Amygdala (tissue), 56 donors: ENCODE measurements around the gene DOCK2.
"Not testable (repeated sequence)": the region's sequence is repeated elsewhere in the genome, so short reads cannot be mapped to it uniquely, and the experiment has no call there.

ENCODE experiments used
- DNase-seq, 56 donors: peaks; one replicate each; lab custom pipeline; 2025; lab: John Stamatoyannopoulos, UW

DOCK2 gene

DNA sequence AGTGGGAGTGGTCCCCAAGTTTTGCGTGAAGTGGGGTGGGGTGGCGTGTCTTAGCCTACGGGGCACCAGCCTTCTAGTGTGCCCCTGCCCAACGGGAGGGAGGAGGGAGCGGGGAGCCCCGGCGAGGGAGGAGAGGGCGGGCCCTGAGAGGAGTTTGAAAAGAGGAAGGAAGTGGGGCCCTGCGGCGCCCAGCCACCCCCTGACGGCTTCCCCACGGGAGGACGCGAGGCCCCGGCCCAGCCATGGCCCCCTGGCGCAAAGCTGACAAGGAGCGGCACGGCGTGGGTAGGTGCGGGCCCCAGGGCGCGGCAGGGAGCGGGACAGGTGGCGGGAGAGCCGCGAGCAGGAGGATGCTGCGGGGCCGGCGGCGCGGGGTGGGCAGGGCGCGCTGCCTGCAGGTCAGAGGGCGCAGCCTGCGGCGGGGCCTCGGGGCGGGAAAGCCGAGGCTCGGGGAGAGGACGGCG, at the start of gene DOCK2:
TSS of gene DOCK2 (plus strand) at position 191 of the 464 bp plus-strand sequence. CDS start at position 243, 52 bp downstream.
- DNase-seq: peak in 8 of 56 donors; percentile 7 to 27 (median 16)

DNA sequence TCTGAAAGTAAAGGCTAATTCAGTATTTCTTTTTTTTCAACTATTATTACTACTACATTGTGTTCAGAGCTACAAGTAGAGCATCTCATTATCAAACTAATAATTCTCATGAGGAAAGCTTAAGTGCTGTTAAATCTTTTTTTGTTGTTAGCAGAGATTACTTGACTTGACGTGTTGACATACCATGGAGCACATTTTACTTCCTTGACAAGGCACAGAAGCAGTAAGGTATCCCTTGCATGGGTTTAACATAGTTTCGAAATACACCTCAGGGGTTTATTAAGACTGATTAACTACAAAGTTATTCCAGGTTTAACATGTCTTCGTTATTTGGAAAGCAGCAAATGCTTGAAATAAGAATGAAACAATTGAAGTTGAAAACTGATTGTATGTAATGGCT, 46.5 kb upstream of the DOCK2 start:
- no peak for DNase-seq

DNA sequence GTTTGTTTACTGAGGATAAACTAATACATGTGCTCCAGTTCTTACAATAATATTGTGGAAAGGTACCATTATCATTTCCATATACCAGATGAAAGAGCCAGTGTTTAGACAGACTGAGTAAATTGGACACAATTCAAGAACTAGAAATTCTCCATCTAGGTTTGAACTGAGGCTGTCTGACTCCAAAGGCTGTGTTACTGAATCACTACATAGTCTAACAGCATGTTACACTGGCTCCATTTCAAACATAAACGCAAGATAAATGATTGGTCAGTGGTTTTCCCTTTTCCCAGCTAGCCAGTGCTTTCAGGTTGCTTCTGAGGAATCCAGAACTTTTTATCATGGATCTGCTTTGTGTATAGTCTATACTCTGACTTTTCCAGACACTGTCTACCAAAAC, 45.4 kb upstream of the DOCK2 start:
- DNase-seq: no peak

DNA sequence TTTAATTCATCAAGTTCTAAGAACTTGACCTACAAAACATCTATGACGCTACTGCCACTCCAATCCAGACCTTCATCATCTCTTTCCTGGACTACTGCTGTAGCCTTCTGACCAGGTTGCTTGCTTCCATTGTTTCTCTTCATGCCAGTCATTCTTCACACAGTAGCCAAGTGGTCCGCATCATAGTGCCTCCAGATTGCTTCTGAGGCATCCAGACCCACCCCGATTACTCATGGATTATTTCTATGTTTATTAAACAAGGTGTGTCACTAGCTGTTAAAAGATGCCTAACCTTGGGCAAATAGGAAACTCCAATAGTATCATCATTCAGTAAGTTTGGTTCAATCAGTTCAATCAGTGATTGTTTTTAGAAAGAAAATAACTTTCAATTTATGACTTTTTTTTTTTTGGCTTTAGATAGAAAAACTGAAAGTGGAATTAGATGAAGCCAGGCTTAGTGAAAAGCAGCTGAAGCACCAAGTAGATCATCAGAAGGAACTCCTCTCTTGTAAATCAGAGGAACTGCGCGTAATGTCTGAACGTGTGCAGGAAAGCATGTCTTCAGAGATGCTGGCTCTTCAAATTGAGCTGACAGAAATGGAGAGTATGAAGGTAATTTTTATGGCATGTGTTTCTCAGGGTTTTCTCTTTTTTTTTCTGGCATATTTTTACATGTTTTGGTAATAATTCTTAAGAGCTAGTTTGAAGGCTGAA, 44.0 kb upstream of the DOCK2 start:
- no peak for DNase-seq

DNA sequence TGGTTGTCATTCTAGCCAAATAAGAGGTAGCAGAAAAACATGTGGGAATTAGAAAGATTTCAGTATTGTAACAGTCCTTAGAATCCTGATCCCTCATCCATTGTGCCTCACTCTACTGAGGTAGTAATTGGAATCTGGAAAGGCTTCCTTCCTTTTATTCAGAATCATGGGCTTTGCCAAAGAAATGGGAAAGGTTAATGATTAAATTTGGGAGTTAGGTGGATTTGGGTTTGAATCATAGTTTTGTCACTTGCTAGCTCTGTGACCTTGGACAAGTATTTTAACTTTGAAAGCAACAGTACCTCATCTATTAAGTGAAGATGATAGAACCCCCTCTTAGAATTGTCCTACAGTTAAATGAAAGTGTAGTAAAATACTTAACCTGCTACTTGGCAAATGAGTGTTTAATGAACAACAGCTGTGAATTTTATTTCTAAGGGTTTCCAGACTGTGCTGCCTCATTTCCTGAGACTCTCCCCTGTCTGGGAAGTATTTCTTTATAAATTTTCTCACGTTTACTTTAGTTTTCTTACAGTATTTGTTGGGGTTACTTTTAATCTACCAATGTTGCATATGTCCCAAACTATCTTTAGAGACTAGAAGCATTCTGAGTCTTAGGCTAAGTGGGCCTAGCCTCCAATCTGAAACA, 41.8 kb upstream of the DOCK2 start:
- DNase-seq: no peak

DNA sequence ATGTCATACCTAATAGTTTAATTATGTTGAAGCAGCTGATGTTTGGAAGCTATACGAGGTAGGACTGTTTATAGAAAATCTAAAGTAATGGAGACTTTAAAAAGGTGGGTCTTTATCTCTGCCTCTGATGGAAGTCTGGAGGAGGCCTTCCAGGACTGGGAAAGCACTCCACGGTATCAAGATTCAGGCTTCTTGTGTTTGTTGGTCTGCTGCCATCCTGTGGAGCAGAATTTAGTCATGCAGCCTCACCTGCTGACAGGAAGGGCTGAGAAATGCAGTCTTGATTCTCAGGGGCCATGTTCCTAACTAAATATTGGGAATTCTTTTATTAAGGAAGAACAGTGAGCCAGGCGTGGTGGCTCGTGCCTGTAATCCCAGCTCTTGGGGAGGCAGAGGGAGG, 37.6 kb upstream of the DOCK2 start:
- no peak for DNase-seq

DNA sequence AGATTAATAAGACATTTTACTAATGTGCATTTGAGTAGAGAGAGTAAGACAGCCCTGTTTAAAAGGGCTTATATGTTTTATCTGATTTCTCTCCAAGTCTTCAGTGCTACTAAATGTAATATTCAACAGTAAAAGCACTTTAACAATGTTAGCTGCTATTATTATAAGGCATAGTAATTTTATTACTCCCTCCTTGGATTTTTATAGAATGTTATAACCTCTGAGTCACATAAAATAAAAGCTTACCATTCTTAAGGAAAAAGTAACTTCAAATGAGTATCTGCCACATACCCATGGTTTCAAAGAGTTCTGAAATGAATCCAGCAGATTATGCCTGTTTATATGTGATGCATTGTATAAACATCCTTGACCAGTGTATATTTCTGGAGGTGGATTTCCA, 34.5 kb upstream of the DOCK2 start:
- no peak for DNase-seq

DNA sequence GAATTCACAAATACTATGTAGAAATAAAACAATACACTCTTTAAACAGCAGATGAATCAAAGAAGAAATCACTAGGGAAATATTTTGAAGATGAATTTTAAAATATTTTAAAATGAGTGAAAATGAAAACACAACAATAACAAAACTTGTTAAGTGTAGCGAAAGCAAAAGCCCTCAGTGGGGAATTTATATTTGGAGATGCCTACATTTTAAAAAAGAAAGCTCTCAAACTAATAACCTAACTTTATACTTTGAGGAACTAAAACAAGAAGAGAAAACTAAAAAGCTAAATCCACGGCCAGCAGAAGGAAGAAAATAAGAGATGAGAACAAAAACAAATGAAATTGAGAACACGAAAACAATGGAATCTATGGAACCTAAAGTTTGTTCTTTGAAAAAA, 30.8 kb upstream of the DOCK2 start:
- DNase-seq: no peak

DNA sequence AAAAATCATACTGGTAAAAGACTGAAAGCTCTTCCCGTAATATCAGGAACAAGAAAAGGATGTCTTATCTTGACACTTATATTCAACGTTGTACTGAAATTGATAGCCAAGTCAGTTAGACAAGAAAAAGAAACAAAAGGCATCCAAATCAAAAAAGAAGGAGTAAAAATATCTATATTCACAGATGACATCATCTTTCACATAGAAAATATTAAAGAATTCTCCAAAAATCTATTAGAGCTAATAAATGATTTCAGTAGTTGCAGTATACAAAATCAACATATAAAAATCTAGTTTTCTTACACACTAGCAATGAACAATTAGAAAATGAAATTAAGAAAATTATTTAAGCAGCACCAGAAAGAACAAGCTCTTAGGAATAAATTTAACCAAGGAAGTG, 29.2 kb upstream of the DOCK2 start:
- no peak for DNase-seq

DNA sequence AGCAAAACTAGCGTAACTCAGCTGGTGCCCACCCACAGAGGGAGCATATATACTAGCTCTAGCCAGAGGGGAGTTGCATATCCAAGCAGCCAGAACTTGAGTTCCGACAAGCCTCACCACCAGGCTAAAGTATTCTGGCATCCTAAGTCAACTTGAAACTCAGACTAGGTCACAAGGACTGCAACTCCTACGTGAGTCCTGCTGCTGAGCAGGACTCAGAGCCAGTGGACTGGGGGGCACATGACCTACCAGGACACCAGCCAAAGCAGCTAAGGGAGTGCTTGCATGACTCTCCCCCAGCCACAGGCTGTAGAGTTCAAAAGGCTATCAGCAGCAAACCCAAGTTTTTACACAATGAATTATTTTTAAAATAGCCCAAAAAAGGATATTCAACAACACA, 27.4 kb upstream of the DOCK2 start:
- no peak for DNase-seq

DNA sequence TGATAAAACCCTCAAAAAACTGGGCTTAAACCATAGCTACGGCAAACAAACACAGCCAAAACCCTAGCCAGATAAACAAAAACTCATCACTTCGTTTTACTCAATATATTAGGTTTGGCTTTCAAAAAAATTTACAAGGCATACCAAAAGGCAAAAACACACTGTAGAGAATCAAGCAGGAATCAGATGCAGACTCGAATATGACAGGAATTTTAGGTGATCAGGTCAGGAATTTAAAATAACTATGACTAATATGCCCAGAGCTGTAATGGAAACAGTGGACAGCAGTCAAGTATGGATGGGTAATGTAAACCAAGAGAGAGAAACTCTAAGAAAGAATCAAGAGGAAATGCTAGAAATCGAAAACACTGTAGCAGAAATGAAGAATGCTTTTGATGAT, 26.5 kb upstream of the DOCK2 start:
- no peak for DNase-seq

DNA sequence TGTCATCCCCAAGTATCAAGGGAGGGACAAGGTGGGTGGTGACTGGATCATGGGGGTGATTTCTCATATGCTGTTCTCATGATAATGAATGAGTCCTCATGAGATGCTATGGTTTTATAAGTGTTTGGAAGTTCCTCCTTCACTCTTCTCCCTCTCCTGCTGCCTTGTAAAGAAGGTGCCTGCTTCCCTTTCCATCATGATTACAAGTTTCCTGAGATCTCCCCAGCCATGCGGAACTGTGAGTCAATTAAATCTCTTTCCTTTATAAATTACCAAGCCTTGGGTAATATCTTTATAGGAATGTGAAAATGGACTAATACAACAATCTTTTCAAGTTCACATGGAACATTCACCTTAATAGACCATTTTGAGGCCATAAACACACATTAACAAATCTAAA, 21.5 kb upstream of the DOCK2 start:
- DNase-seq: no peak

DNA sequence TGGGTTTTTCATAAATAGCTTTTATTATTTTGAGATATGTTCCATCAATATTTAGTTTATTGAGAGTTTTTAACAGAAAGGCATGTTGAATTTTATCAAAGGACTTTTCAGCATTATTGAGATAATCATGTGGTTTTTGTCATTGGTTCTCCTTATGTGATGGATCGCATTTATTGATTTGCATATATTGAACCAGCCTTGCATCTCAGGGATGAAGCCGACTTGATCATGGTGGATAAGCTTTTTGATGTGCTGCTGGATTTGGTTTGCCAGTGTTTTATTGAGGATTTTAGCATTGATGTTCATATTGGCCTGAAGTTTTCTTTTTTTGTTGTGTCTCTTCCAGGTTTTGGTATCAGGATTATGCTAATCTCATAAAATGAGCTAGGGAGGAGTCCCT, 12.8 kb upstream of the DOCK2 start:
- DNase-seq: not testable (repeated sequence)

DNA sequence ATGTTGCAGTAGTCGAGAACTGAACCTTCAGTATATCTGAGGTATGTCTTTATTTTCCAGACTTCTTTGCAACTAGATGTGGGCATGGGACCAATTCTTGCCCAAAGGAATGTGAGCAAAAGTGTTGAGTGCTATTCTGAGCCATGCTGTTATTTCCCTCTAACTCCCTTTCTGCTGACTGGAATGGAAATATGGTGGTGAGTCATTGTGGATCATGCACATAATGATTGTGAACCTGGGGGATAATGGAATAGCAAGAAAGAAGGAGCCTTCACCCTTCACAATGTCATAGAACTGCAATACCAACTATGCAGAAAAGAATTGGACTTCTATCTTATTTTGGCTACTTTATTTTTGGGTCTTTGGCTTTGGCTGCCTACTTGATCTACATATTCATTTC, 10.3 kb upstream of the DOCK2 start:
- DNase-seq: no peak

DNA sequence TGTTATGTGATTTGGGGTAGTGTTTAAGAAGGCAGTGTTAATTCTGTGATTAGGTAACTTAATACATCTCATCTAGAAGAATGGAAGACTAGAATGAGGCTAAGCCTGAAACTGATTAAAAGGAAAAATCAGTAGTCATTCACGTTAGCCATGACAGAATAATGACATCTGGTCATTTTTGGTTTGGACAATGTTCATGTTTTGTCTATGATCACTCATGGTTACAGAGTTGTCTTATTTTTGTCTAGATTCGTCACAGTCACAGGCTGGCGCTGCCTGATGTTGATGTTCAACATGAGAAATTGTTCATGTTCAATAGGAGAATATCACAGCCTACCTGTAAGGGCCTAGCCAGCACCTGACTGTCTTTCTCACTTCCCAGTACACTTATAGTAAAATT, 9.5 kb upstream of the DOCK2 start:
- DNase-seq: no peak

DNA sequence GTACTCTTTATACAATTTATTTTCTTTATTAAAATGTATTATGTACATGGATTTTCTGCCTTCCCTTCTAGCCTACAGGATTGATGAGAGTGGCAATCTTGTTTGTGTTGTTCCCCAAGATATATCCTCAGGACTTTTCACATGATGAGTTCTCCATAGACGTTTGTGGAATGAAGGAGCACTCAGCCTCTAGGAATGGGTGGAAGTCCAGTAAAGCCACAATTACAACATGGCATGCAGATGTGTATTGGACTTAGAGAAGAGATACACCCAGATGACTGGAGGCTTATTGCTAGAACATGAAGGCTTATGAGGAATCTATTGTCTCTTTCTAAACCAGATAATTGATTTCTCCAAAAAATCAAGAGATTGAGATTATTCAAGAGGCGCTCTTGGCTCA, 8.2 kb upstream of the DOCK2 start:
- DNase-seq: no peak

DNA sequence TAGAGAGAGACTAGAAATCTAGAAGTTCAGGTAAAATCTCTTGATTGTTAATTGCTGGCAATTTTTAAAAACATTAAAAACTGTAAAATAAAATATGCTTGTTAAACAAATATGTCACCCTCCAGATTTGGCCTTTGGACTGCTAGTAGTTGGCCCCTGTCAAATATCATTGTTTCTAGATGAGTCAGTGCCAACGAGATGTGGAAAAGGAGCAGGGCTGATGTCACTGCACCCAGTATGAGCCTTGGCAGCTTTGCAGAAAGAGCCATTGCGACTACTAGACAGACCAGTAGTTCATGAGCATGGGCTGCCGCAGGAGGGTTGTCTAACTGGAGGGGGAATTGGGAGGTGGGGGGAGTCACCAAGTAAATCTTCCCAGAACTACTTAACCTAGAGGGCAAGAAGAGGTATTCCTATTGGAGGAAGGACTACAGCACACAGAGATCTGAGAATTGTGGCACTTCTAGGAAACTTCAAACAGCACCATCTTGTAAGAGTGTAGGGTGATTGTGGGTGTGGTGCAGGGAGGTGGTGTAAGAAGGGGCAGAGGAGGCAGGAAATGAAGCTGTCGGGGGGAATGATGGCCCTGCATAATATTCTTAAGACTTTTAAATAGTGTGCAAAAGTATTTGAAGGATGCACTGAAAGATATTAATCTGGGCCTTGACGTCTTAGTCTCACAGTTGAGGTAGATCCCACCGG, 7.1 kb upstream of the DOCK2 start:
- no peak for DNase-seq

DNA sequence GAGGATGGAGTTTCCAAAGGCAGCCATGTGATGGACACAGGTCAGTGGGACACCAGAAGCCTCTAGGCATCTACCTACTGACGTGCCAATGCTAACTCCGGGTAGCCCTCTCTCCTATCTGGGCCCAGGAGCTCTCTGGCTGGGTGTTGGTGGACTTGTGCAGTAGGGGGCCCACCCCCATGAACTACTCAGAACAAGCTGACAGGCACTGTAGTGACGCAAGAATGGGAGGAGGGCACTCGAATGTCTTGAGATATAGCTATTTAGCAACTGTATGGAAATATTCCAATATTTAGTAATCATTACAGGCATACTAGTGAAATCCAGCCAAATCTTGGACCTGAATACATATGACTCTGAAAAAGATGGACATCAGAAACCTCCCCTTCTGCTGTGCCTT, 5.7 kb upstream of the DOCK2 start:
- no peak for DNase-seq

DNA sequence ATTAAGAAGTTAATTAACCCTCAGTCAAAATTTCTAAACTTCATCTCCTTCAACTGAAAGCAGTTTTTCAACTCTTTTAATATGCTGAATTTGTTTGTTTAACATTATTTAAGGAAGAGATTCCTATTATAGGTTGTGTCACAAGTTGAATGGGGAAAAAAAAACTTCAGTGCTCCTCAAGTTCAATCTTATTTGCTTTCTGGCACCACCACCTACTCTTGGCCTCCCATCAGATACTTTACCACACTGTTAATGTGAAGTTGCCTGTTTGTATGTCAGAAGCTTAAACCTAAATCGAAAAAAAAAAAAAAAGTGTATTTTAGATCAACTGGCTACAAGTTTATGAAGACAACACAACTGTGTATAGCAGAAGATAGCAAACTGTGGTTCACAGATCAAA, 4.1 kb upstream of the DOCK2 start:
- DNase-seq: no peak

DNA sequence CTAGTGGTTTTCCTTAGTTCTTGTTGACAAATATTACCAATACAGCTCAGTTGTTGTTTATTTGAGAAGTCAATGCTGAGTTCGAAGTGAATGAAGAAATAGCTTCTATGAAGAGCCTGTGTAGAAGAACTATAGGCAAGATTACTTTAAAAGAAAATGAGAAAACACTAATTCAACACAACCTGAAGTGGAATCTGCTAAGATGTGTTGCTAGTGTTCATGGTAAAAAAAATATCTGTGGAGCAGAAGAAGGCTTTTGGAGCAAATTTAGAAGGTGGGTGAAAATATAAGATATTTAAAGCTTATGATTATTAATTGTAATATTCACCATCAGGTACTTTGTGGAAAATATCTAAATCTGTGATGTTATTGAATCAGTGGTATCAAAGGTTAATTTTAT, 2.5 kb upstream of the DOCK2 start:
- DNase-seq: no peak

DNA sequence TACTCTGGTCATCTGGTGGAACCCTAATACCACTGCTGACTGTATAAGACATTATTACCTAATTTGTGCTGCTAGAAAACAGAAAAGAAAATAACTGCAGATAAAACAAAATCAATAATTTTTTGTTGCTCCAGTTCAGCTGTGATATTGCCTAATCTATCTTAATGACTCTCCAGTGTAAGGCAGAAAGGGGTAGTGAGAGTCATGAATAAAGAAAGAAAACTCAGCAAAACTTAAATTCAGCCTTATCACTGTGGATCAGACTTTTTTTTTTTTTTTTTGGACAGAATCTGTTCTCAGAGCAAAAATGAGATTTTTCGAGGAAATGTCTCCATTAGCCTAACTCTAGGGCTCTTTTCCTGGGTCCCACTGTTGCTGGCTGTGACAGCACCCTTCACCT, 1.1 kb upstream of the DOCK2 start:
- no peak for DNase-seq
